ENCODE data around the gene L3MBTL4. TPM values are rescaled to one million over a fixed set of nuclear protein-coding genes. Genes with fewer than 3 reads are reported as not detected.

Gene L3MBTL4
- total and polyA plus RNA-seq, 4 donors, result 2.3 to 15.0 (median 5.0) TPM

DNA sequence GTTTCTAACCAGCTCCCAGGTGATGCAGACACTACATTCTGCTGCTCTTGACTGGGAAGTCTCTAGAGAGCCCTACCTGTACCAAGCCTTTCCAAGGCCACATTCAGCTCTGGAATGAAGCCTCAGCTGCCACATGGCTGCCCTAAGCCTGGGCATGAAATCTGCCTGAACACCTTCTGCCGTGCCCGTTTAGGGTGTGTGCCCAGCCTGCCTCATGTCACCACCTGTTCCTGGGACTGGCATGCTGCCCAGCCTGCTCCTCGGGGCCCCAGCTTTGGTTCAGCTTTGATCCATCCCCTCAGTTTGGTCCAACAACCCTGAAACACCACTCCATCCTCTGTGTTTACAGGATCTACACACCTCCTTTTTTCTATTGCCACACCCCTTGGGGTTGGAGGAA, 210.9 kb downstream of the L3MBTL4 start:
- H3K27ac ChIP-seq (ENCODE audit: low read depth in 1 of 2, low read length in 2 of 2), result no peak overlapping the region
- no peak for DNase-seq (ENCODE audit: low spot score)
- H3K4me1 ChIP-seq (ENCODE audit: control insufficient read depth in 4 of 4, insufficient read depth in 4 of 4, low read length in 3 of 4), result no peaks in the 10 kb centered on the region
- H3K36me3 ChIP-seq (ENCODE audit: control insufficient read depth in 4 of 4, insufficient read depth in 3 of 4, low read depth in 1 of 4, low read length in 3 of 4), result no peaks in the 10 kb centered on the region
- no peak for TF ChIP-seq TAF1 (conservative IDR thresholded peaks at IDR 0.05)
- no peak for TF ChIP-seq NR2F2 (IDR thresholded peaks at IDR 0.05)
- no peaks in the 10 kb centered on the region for H3K27me3 ChIP-seq (ENCODE audit: control insufficient read depth in 4 of 4, insufficient read depth in 4 of 4, low read length in 3 of 4)
- H3K9ac ChIP-seq (ENCODE audit: low read depth in 1 of 2, low read length in 2 of 2), result no peak overlapping the region
- H3K9me3 ChIP-seq (ENCODE audit: control insufficient read depth in 4 of 4, low read length in 3 of 4), result no peaks in the 10 kb centered on the region
- WGBS, result 82% methylated on average over 3 of the region's 3 CpGs
- H3K4me3 ChIP-seq (ENCODE audit: low read depth in 1 of 3, low read length in 3 of 3), result no peak overlapping the region

DNA sequence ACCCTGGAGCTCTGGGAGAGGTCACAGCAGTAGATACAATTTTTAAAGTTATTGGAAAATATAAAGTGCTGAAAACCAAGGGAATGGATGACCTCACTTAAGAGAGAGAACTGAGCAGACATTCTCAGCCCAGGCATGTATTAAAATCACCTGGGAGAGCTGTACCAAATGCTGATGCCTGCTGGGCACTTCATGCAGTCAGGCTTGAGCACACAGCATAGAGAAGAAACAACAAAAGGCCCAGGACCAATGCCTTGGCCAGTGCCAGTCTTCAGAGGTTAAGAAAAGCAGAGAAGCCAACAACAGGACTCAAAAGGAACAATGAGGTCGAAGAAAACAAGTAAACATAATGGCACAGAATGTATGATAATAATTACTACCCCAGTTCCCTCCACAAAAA, 211.8 kb downstream of the L3MBTL4 start:
- H3K27ac ChIP-seq (ENCODE audit: low read depth in 1 of 2, low read length in 2 of 2), result no peak overlapping the region
- TF ChIP-seq, protein P1, sequence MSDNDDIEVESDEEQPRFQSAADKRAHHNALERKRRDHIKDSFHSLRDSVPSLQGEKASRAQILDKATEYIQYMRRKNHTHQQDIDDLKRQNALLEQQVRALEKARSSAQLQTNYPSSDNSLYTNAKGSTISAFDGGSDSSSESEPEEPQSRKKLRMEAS (IDR thresholded peaks at IDR 0.05), result no peak
- TF ChIP-seq, protein P2, sequence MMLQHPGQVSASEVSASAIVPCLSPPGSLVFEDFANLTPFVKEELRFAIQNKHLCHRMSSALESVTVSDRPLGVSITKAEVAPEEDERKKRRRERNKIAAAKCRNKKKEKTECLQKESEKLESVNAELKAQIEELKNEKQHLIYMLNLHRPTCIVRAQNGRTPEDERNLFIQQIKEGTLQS (IDR thresholded peaks at IDR 0.05), result no peak
- TF ChIP-seq YY1 (IDR thresholded peaks at IDR 0.05), result no peak
- no peak for TF ChIP-seq RXRA (IDR thresholded peaks at IDR 0.05)
- no peak for TF ChIP-seq FOXA2 (IDR thresholded peaks at IDR 0.05)
- no peak for TF ChIP-seq RAD21 (IDR thresholded peaks at IDR 0.05)
- no peak for TF ChIP-seq NR2F2 (IDR thresholded peaks at IDR 0.05)
- TF ChIP-seq, protein P3, sequence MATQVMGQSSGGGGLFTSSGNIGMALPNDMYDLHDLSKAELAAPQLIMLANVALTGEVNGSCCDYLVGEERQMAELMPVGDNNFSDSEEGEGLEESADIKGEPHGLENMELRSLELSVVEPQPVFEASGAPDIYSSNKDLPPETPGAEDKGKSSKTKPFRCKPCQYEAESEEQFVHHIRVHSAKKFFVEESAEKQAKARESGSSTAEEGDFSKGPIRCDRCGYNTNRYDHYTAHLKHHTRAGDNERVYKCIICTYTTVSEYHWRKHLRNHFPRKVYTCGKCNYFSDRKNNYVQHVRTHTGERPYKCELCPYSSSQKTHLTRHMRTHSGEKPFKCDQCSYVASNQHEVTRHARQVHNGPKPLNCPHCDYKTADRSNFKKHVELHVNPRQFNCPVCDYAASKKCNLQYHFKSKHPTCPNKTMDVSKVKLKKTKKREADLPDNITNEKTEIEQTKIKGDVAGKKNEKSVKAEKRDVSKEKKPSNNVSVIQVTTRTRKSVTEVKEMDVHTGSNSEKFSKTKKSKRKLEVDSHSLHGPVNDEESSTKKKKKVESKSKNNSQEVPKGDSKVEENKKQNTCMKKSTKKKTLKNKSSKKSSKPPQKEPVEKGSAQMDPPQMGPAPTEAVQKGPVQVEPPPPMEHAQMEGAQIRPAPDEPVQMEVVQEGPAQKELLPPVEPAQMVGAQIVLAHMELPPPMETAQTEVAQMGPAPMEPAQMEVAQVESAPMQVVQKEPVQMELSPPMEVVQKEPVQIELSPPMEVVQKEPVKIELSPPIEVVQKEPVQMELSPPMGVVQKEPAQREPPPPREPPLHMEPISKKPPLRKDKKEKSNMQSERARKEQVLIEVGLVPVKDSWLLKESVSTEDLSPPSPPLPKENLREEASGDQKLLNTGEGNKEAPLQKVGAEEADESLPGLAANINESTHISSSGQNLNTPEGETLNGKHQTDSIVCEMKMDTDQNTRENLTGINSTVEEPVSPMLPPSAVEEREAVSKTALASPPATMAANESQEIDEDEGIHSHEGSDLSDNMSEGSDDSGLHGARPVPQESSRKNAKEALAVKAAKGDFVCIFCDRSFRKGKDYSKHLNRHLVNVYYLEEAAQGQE (IDR thresholded peaks at IDR 0.05), result no peak
- no peak for TF ChIP-seq EGR1 (IDR thresholded peaks at IDR 0.05; ENCODE audit: low read depth in 2 of 2)
- no peak for TF ChIP-seq HNF4G (IDR thresholded peaks at IDR 0.05)
- no peak for TF ChIP-seq FOXA1 (IDR thresholded peaks at IDR 0.05)
- H3K4me3 ChIP-seq (ENCODE audit: low read depth in 1 of 3, low read length in 3 of 3), result no peak overlapping the region
- H3K9me3 ChIP-seq (ENCODE audit: control insufficient read depth in 4 of 4, low read length in 3 of 4), result no peaks in the 10 kb centered on the region
- no peak overlapping the region for H3K9ac ChIP-seq (ENCODE audit: low read depth in 1 of 2, low read length in 2 of 2)
- WGBS, result 92% methylated on average over 1 of the region's 1 CpG
- no peak for DNase-seq (ENCODE audit: low spot score)
- no peaks in the 10 kb centered on the region for H3K36me3 ChIP-seq (ENCODE audit: control insufficient read depth in 4 of 4, insufficient read depth in 3 of 4, low read depth in 1 of 4, low read length in 3 of 4)
- no peaks in the 10 kb centered on the region for H3K27me3 ChIP-seq (ENCODE audit: control insufficient read depth in 4 of 4, insufficient read depth in 4 of 4, low read length in 3 of 4)
- no peaks in the 10 kb centered on the region for H3K4me1 ChIP-seq (ENCODE audit: control insufficient read depth in 4 of 4, insufficient read depth in 4 of 4, low read length in 3 of 4)

DNA sequence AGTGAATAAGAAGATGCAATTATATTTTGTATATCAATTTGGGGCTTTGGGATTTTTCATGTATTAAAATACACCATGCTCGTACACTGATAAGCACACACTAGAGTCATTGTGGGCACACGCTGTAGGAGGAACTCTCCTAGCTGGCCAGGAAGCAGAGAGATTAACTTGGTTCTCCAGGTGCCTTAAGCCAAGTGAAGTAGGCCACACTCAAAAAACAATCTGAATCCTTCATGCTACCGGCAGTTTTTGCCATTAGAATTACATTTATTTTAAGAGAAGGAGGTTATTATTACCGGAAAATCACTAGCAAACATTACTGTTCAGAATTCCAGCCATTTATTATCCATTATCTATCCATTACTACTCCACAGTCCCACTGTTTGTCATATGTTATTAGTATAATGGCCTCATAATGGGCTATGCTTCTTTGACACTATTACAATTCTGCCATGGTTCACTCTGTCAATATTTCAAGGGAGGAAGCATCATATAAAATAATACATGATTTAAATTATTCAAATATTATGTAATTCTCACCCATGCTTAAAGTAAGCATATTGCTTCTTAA, 214.4 kb downstream of the L3MBTL4 start:
- H3K9ac ChIP-seq (ENCODE audit: low read depth in 1 of 2, low read length in 2 of 2), result no peak overlapping the region
- no peak overlapping the region for H3K4me3 ChIP-seq (ENCODE audit: low read depth in 1 of 3, low read length in 3 of 3)
- H3K27ac ChIP-seq (ENCODE audit: low read depth in 1 of 2, low read length in 2 of 2), result no peak overlapping the region
- WGBS, result 95% methylated on average over 4 of the region's 4 CpGs
- no peaks in the 10 kb centered on the region for H3K9me3 ChIP-seq (ENCODE audit: control insufficient read depth in 4 of 4, low read length in 3 of 4)
- no peaks in the 10 kb centered on the region for H3K27me3 ChIP-seq (ENCODE audit: control insufficient read depth in 4 of 4, insufficient read depth in 4 of 4, low read length in 3 of 4)
- TF ChIP-seq, protein P2 (IDR thresholded peaks at IDR 0.05), result no peak
- TF ChIP-seq JUND (IDR thresholded peaks at IDR 0.05) (no peak), SP1 (IDR thresholded peaks at IDR 0.05) (no peak), EGR1 (IDR thresholded peaks at IDR 0.05; ENCODE audit: low read depth in 2 of 2) (no peak), RXRA (IDR thresholded peaks at IDR 0.05) (no peak)
- TF ChIP-seq, protein P4, sequence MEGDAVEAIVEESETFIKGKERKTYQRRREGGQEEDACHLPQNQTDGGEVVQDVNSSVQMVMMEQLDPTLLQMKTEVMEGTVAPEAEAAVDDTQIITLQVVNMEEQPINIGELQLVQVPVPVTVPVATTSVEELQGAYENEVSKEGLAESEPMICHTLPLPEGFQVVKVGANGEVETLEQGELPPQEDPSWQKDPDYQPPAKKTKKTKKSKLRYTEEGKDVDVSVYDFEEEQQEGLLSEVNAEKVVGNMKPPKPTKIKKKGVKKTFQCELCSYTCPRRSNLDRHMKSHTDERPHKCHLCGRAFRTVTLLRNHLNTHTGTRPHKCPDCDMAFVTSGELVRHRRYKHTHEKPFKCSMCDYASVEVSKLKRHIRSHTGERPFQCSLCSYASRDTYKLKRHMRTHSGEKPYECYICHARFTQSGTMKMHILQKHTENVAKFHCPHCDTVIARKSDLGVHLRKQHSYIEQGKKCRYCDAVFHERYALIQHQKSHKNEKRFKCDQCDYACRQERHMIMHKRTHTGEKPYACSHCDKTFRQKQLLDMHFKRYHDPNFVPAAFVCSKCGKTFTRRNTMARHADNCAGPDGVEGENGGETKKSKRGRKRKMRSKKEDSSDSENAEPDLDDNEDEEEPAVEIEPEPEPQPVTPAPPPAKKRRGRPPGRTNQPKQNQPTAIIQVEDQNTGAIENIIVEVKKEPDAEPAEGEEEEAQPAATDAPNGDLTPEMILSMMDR (IDR thresholded peaks at IDR 0.05; ENCODE audit: low read depth, low read length, missing input control), result no peak
- no peak for DNase-seq (ENCODE audit: low spot score)
- no peaks in the 10 kb centered on the region for H3K4me1 ChIP-seq (ENCODE audit: control insufficient read depth in 4 of 4, insufficient read depth in 4 of 4, low read length in 3 of 4)
- H3K36me3 ChIP-seq (ENCODE audit: control insufficient read depth in 4 of 4, insufficient read depth in 3 of 4, low read depth in 1 of 4, low read length in 3 of 4), result no peaks in the 10 kb centered on the region

Data from liver (tissue), 9 donors.